Measurements from ENCODE around the gene MICU1. TPM values are rescaled to one million over a fixed set of nuclear protein-coding genes. Genes with fewer than 3 reads are reported as not detected.

Gene MICU1
- total RNA-seq, 1 experiment from 2014 or later, result 39.4 TPM

GRCh38 chr10:72351479-72351878, 274.4 kb downstream of the MICU1 start:
- H3K27ac ChIP-seq (ENCODE audit: low read depth, low read length), result no peak overlapping the region
- TF ChIP-seq ZBTB33 (IDR thresholded peaks at IDR 0.05; ENCODE audit: extremely low read depth, insufficient replicate concordance, low read length) (no peak), RAD21 (IDR thresholded peaks at IDR 0.05; ENCODE audit: low read depth) (no peak), REST (IDR thresholded peaks at IDR 0.05; ENCODE audit: low read depth) (no peak), MAX (IDR thresholded peaks at IDR 0.05) (no peak), SIN3A (IDR thresholded peaks at IDR 0.05; ENCODE audit: low read depth) (no peak), CTCF (IDR thresholded peaks at IDR 0.05 in 2 of 3, conservative IDR thresholded peaks at IDR 0.05 in 1 of 3; ENCODE audit: borderline replicate concordance in 1 of 3, insufficient read depth in 1 of 3, low read depth in 2 of 3, low read length in 2 of 3) (no peak), SRF (IDR thresholded peaks at IDR 0.05; ENCODE audit: low read depth) (no peak), EGR1 (IDR thresholded peaks at IDR 0.05; ENCODE audit: low read depth) (no peak), POLR2AphosphoS5 (IDR thresholded peaks at IDR 0.05; ENCODE audit: low read depth, low read length) (no peak)
- peaks cover 0 to 2% of the 10 kb centered on the region in 2 experiments; a peak in 1 of 4 replicates for H3K36me3 ChIP-seq (ENCODE audit: control insufficient read depth in 1 of 2, insufficient read depth in 2 of 2, low read length in 2 of 2)
- peaks cover 11 to 17% of the 10 kb centered on the region in 2 experiments for H3K4me1 ChIP-seq (ENCODE audit: control insufficient read depth in 1 of 2, insufficient read depth in 2 of 2, low read length in 2 of 2)
- ChIA-PET POLR2A (no interaction called here), RAD21 (ENCODE audit: low non-redundant PET in 1 of 2, low total read pairs in 2 of 2, uncharacterized antibody in 2 of 2, unreplicated experiment in 2 of 2) (no interaction called here), CTCF (no interaction called here)
- H3K4me3 ChIP-seq (replicated peaks in 1 of 2; ENCODE audit: low read depth in 1 of 2, low read length in 2 of 2), result no peak overlapping the region
- no peaks in the 10 kb centered on the region for H4K20me1 ChIP-seq (ENCODE audit: insufficient read depth)
- H3K79me2 ChIP-seq (ENCODE audit: insufficient read depth, low read length), result peaks cover 46% of the 10 kb centered on the region
- no peaks in the 10 kb centered on the region for H3K9me2 ChIP-seq (ENCODE audit: insufficient read depth)
- no peak overlapping the region for H2AFZ ChIP-seq (ENCODE audit: low read depth, low read length, poor library complexity, severe bottlenecking)
- BruUV-seq (replicated peaks), result no TSS peak
- intact Hi-C loops (cut with micrococcal nuclease), result no loop called here
- no peaks in the 10 kb centered on the region for H3K9me3 ChIP-seq (ENCODE audit: control insufficient read depth in 1 of 2, insufficient read depth in 1 of 2, low read depth in 1 of 2, low read length in 2 of 2)
- ATAC-seq (no peak), DNase-seq (ENCODE audit: low read depth, low spot score) (no peak)
- no peak overlapping the region for H3K4me2 ChIP-seq (ENCODE audit: low read length)
- no peak overlapping the region for H3K9ac ChIP-seq (ENCODE audit: low read length)
- no peaks in the 10 kb centered on the region for H3K27me3 ChIP-seq (ENCODE audit: insufficient read depth, low read length)

Data from HCT116 (cell line).